Upper lobe of left lung (tissue), 6 donors: ENCODE results near the gene DMD. TPM values are rescaled to one million over a fixed set of nuclear protein-coding genes. Genes with fewer than 3 reads are reported as not detected.

ENCODE experiments used
- ATAC-seq, 2 donors: fragments of 200-7000 bp; cut with Tn5 transposase; one replicate each; pipeline ENCODE4 v1.9.1; 2022; ENCODE audit warnings: mild to moderate bottlenecking in 2 of 2, moderate library complexity in 2 of 2; ENCODE audit not compliant: low FRiP score in 2 of 2
- DNase-seq, 2 donors: peaks; one replicate each; pipeline ENCODE4 v3.0.0-alpha.2; 2019 to 2020
- H3K27ac ChIP-seq, 4 donors: fragments of 200-600 bp; sonication (generic); one replicate each; pipeline ENCODE4 v1.5.1; 2016 to 2019
- H3K27me3 ChIP-seq, 4 donors: fragments of 200-600 bp; sonication (generic); one replicate each; pipeline ENCODE4 v1.5.1; 2017 to 2019
- H3K36me3 ChIP-seq, 4 donors: fragments of 200-600 bp; sonication (generic); one replicate each; pipeline ENCODE4 v1.5.1; 2016 to 2019
- H3K4me1 ChIP-seq, 4 donors: fragments of 200-600 bp; sonication (generic); one replicate each; pipeline ENCODE4 v1.5.1; 2018 to 2019
- H3K4me3 ChIP-seq, 4 donors: fragments of 200-600 bp; sonication (generic); one replicate each; pipeline ENCODE4 v1.5.1; 2017 to 2019; ENCODE audit warnings: mild to moderate bottlenecking in 2 of 4, moderate library complexity in 1 of 4
- H3K9me3 ChIP-seq, 4 donors: fragments of 200-600 bp; sonication (generic); one replicate each; pipeline ENCODE4 v1.5.1; 2018 to 2019
- CTCF ChIP-seq, 6 experiments: fragments of 450-650 bp in 4 of 6; fragments of 200-600 bp in 2 of 6; sonication (generic) in 2 of 6; IDR thresholded peaks; one replicate each; pipeline ENCODE4 v1.5.1; 2016 to 2019; ENCODE audit warnings: antibody characterized with exemption in 6 of 6
- EP300 ChIP-seq, 4 donors: sonication (generic); formaldehyde crosslinking; IDR thresholded peaks; one replicate each; pipeline ENCODE4 v1.5.1; 2017; ENCODE audit warnings: antibody characterized with exemption in 4 of 4, control low read depth in 2 of 4
- POLR2A ChIP-seq, 4 donors: fragments of 450-650 bp; IDR thresholded peaks; one replicate each; pipeline ENCODE4 v1.5.1; 2016 to 2017; ENCODE audit warnings: antibody characterized with exemption in 4 of 4, mild to moderate bottlenecking in 2 of 4
- POLR2AphosphoS5 ChIP-seq, 2 donors: sonication (generic); formaldehyde crosslinking; IDR thresholded peaks; one replicate each; pipeline ENCODE4 v1.5.1; 2017; ENCODE audit warnings: antibody characterized with exemption in 2 of 2
- WGBS, 2 donors: methylation state at CpG; one replicate each; pipeline ENCODE4 v1.1.5; 2017 to 2018; 5-methylcytosine and 5-hydroxymethylcytosine counted together
- total RNA-seq, 6 donors: library from RNA; depleted of rRNA in 4 of 6; stranded (reverse); fragments of >200 nt in 4 of 6; gene quantifications; one replicate each; pipeline versions ENCODE4 v1.1.0 to v1.2.1, GENCODE V29; 2016 to 2021
- donor health status: DM: no; HTN: no; CAD: no; lungs with moderate emphysema.
- donor health status: DM: no; HTN: yes; CAD: no; lungs with severe emphysema.

DMD gene
- total RNA-seq, 6 donors from 2014 or later: 12.5 to 37.0 (median 24.0) TPM

GRCh38 chrX:31223817-31224216 is 1987.5 kb downstream of the DMD start:
- 63 to 71% methylated on average over 3 of the region's 3 CpGs for WGBS, 2 donors
- DNase-seq (no peak), ATAC-seq (no peak)
- H3K27ac ChIP-seq: no peak overlapping the region
- no peak overlapping the region for H3K4me3 ChIP-seq
- TF ChIP-seq CTCF (IDR thresholded peaks at IDR 0.05) (no peak), POLR2AphosphoS5 (IDR thresholded peaks at IDR 0.05) (no peak), POLR2A (IDR thresholded peaks at IDR 0.05) (no peak), EP300 (IDR thresholded peaks at IDR 0.05) (no peak)
- no peaks in the 10 kb centered on the region for H3K9me3 ChIP-seq
- no peaks in the 10 kb centered on the region for H3K36me3 ChIP-seq
- H3K4me1 ChIP-seq: peaks cover 0 to 5% (median 0%) of the 10 kb centered on the region in 4 donors
- no peaks in the 10 kb centered on the region for H3K27me3 ChIP-seq

- H3K27ac ChIP-seq: no peak overlapping the region
- no peak overlapping the region for H3K4me3 ChIP-seq
- no peaks in the 10 kb centered on the region for H3K9me3 ChIP-seq
- ATAC-seq: no peak
- no peaks in the 10 kb centered on the region for H3K27me3 ChIP-seq
- no peak for DNase-seq
- no peaks in the 10 kb centered on the region for H3K4me1 ChIP-seq
- TF ChIP-seq EP300 (IDR thresholded peaks at IDR 0.05): no peak
- no peak for TF ChIP-seq CTCF (IDR thresholded peaks at IDR 0.05)
- TF ChIP-seq POLR2A (IDR thresholded peaks at IDR 0.05): no peak
- no peak for TF ChIP-seq POLR2AphosphoS5 (IDR thresholded peaks at IDR 0.05)
- H3K36me3 ChIP-seq: no peaks in the 10 kb centered on the region
- WGBS, 2 donors: 80 to 88% methylated on average over 6 of the region's 6 CpGs
Measured at GRCh38 chrX:31222946-31223345, 1988.4 kb downstream of the DMD start.

- Histone ChIP-seq H3K4me1 (peaks cover 0 to 10% (median 2%) of the 10 kb centered on the region in 4 donors), H3K27me3 (no peaks in the 10 kb centered on the region), H3K36me3 (no peaks in the 10 kb centered on the region), H3K27ac (no peak overlapping the region), H3K4me3 (no peak overlapping the region), H3K9me3 (no peaks in the 10 kb centered on the region)
- ATAC-seq: no peak
- no peak for DNase-seq
- TF ChIP-seq CTCF (IDR thresholded peaks at IDR 0.05) (no peak), POLR2AphosphoS5 (IDR thresholded peaks at IDR 0.05) (no peak), POLR2A (IDR thresholded peaks at IDR 0.05) (no peak), EP300 (IDR thresholded peaks at IDR 0.05) (no peak)
- 66 to 92% methylated on average over 6 of the region's 6 CpGs for WGBS, 2 donors
Measured at GRCh38 chrX:31219174-31219573, 1992.2 kb downstream of the DMD start.

GRCh38 chrX:31217084-31217483 is 1994.3 kb downstream of the DMD start:
- Histone ChIP-seq H3K36me3 (no peaks in the 10 kb centered on the region), H3K4me3 (no peak overlapping the region), H3K27ac (peak overlapping the region in 1 of 4 donors; percentile 8), H3K4me1 (peaks cover 0 to 10% (median 2%) of the 10 kb centered on the region in 4 donors), H3K27me3 (no peaks in the 10 kb centered on the region), H3K9me3 (no peaks in the 10 kb centered on the region)
- no peak for ATAC-seq
- 4 to 19% methylated on average over 2 of the region's 2 CpGs for WGBS, 2 donors
- no peak for TF ChIP-seq POLR2AphosphoS5 (IDR thresholded peaks at IDR 0.05)
- no peak for TF ChIP-seq EP300 (IDR thresholded peaks at IDR 0.05)
- no peak for TF ChIP-seq CTCF (IDR thresholded peaks at IDR 0.05)
- no peak for TF ChIP-seq POLR2A (IDR thresholded peaks at IDR 0.05)
- DNase-seq: no peak

- 70 to 89% methylated on average over 6 to 7 of the region's 7 CpGs for WGBS, 2 donors
- Histone ChIP-seq H3K9me3 (no peaks in the 10 kb centered on the region), H3K4me3 (no peak overlapping the region), H3K27ac (no peak overlapping the region), H3K4me1 (peaks cover 0 to 10% (median 2%) of the 10 kb centered on the region in 4 donors), H3K27me3 (no peaks in the 10 kb centered on the region), H3K36me3 (no peaks in the 10 kb centered on the region)
- DNase-seq (no peak), ATAC-seq (no peak)
- TF ChIP-seq CTCF (IDR thresholded peaks at IDR 0.05): no peak
- TF ChIP-seq POLR2A (IDR thresholded peaks at IDR 0.05): no peak
- no peak for TF ChIP-seq EP300 (IDR thresholded peaks at IDR 0.05)
- no peak for TF ChIP-seq POLR2AphosphoS5 (IDR thresholded peaks at IDR 0.05)
Measured at GRCh38 chrX:31215277-31215815, 1996.0 kb downstream of the DMD start.
